Kidney glomerular epithelial cell (primary cell): ENCODE results near the gene CES1.
"Not testable (repeated sequence)": the region's sequence is repeated elsewhere in the genome, so short reads cannot be mapped to it uniquely, and the experiment has no call there.

Experiments
- DNase-seq: peaks from one replicate; lab custom pipeline; 2025; lab: John Stamatoyannopoulos, UW

CES1 gene

DNA sequence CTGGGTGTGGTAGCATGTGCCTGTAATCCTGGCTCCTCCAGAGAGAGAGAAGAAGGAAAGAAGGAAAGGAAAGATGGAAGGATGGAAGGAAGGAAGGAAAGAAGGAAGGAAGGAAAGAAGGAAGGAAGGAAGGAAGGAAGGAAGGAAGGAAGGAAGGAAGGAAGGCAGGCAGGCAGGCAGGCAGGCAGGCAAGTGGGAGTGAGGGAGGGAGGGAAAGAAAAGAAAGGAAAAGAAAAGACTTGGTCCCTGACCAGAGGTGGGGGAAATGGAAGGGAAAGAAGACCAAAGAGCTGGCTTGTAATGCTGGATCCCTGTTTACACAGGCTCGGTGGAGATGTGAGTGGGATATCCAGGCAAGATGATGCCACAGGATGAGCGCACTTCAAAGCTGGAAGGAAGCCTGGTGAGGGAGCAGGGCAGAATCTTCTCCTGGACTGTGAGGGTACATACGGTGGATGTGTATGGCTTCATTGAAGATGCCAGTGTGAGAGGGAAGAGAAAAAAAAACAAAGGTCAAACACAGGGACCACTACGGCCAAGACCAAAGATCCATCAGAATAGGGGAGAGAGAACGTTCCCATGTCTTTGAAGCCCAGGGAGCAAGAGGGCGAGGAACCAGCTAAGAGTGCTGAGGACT, 2.1 kb downstream of the CES1 start:
- no peak for DNase-seq

DNA sequence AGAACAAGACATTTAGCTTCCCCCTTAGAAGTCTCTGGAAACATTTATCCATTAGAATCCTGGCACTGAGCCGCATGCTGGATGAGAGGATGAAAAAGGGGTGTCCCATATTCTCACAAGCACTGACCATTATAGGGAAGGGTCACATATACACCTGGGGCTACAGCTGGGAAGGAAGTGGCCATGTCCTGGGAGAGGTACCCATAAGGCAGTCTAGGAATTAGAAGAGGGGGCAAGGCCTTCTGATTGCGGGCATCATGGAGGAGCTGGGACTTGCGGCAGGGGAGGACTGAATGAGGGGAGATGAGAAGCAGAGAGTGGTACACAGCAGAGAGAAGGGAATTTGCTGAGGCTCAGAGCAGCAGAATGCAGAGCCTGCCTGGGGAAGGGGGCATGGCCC, 3.7 kb downstream of the CES1 start:
- DNase-seq, result not testable (repeated sequence)

DNA sequence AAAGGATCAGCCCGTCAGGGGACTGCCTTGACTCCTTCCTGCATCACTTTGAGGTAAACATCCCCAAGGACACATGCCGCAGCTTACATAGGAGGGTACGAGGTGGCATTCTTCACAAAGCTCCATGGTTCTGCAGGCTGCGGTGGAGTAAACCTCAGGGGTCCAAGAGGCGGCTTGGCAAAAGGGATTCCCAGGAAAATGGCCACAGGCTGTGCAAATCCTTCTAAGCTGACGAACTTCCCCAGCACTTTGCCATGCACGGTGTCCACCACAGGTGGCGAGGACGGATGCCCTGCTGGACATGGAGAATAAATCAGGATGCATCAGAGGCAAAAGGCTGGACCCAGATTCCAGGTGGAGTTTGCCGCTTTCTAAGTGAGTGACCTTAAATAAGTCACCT, 4.2 kb downstream of the CES1 start:
- DNase-seq, result no peak

DNA sequence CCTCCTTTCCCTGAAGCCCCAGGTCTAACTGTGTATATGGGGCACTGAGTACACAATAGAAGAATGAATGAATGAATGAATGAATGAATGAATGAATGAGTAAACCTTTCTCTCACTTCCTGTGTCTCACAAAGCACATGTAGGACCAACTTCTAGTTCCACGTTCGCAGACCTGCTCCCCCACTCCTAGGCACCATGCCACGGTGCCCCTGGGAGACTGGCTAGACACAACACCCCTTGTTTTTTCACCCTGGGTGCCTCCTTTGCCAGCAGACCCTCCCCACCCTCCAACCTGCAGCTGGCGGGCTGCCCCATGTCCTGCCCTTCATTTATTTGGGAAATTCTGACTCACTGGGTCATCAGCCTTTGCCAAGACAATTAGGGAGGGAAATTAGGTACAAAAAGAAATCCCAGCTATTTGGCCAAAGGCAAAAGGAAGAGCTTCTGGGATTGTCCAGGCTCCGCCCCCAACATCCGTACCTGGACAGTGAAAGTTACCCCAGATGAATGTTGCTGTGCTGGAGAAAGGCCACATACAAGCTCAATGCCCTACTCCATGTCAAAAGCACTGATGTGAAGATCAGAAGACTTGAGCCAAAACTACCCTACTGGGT, 7.7 kb downstream of the CES1 start:
- no peak for DNase-seq

DNA sequence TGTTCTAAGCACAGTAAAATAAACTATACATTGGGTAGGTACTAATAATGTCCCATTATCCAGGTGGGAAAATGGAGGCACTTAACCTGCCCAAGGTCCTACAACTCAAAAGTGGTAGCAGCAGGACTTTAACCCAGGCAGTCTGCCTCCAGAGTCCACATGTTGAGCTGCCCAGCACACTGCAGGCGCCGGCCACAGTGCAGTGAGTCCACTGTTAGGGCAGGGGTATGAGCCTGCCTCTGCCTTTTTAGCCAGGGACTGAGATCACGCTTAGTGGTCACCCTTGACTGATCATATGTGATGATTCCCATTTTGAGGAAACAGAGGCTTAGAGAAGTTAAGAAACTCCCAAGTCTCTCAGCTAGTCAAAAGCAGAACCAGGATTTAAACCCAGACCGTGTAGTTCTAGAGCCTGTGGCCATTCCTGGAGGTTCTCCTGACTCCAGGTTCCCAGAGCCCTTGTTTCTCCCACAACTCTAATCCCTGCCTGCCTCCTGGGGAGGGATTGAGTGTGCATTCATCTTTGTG, 8.4 kb downstream of the CES1 start:
- DNase-seq, result no peak

DNA sequence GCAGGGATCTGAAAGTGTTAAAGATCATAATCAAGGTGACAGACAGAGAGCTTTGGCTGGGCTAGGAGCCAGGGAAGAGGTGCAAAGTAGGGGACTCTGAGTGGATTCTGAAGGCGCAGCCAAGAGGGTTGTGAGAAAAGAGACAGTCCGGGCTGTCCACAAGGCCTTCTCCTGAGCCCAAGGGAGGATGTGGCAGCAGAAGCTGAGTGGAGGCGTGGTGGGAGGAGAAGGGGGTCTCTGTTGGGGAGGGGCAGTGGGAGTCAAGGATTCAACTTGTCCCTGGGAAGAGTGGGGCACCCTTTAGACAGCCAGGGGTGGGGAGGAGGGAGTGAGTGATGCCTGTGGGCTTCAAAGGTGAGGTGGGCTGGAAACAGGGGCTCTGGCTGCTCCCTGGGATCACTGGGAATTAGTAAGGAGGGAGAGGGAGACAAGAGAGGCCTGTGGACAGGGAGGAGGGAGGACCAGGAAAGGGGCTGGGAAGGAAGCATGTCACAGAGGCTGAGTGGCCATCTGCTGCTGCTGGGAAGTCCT, 10.6 kb downstream of the CES1 start:
- DNase-seq, result no peak

DNA sequence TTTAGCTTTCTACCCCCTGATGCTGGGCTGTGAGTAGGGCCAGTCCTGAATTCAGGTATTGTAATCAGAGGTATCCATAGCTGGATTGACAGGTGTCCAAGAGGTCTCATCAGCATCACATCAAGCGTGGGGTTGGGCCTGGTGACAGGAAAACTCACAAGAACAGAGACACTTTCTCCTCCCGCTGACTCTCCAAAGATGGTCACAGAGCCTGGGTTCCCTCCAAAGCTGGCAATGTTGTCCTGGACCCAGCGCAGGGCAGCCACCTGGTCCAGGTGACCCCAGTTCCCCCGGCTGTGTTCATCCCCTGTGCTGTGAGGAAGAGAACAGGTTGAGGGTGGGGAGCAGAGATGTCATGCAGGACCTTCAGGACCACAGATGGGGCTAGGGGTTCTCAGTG, 11.7 kb downstream of the CES1 start:
- no peak for DNase-seq

DNA sequence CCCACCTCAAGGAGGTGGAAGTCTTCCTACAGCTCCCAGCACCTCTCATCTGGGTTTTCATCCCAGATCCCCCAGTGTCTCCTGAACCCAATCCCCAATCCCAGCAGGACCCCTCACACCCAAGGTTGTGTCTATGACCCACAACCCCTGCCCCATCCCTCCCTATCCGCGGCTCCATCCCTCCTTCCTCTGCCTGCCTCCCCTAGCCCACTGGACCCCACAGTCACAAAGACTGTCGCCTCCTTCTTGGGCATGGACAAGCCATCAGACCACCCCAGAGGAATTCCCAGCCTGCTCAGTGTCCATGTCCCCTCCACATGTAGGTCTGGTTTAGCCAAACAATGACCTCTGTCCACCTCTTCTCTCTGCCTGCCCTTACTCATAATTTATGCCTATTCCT, 12.3 kb downstream of the CES1 start:
- DNase-seq, result no peak

DNA sequence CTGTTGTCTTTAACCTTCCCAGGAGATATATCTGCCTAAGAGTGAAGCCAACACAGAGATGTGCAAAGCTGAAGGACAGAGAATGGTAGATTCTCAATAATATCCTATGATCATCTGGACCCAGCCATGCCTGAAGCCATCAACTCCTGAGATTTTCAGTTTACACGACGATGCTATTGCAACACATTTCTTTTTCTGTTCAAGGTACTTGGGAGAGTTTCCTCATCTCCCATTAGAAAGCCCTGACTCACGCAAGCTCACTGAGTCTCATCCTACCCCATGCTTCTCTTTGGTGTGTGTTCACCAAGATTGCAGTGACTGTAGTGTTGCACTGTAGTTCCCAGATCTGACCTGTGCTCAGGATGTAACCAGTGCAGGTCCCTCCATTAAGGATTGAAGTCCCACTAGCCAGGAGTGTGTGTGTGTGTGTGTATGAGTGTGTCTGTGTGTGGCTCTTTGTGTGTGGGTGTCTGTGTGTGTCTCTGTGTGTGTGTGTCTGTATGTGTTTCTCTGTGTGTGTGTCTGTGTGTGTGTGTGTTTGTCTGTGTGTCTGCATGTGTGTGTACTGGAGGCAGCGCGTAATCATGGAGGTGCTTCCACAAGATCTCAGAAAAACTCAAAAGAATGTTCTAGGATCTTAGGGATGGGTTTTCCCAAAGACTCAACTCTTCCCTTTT, 15.5 kb downstream of the CES1 start:
- no peak for DNase-seq

DNA sequence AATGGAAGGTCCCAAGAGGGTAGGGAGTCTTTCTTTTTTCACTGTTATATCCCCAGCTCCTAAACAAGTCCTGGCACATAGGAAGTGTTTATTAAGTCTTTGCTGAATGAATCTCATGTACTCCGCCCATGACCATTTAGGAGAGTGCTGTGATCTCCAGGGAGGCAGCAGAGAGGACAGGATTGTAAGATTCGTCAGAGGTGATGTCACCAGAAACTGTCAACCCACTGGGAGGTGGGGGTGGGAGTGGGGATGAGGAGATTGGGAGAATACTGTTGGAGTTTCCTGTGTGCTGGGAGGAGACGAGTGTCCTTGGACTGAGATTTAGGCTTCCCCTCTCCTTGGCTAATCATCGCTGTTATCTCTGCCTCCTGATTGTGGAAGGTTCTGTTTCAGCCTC, 16.7 kb downstream of the CES1 start:
- not testable (repeated sequence) for DNase-seq

DNA sequence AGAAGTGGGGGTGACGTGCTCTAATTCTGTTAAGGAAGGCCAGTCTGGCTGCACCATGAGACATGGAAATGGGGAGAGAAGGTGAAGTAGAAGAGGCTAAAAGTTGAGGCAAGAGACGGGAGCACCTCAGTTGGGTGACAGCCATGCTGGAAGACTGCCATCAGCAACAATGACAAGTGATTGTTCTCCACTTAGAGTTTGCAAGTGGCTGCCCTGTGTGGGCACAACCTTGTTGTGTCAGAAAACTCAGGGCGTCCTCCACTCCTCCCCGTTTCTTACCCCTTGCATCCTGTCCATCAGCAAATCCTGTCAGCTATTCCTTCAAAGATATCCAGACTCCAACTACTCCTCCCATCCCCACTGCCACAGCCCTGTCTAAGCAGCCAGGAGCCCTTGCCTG, 17.6 kb downstream of the CES1 start:
- DNase-seq, result no peak

DNA sequence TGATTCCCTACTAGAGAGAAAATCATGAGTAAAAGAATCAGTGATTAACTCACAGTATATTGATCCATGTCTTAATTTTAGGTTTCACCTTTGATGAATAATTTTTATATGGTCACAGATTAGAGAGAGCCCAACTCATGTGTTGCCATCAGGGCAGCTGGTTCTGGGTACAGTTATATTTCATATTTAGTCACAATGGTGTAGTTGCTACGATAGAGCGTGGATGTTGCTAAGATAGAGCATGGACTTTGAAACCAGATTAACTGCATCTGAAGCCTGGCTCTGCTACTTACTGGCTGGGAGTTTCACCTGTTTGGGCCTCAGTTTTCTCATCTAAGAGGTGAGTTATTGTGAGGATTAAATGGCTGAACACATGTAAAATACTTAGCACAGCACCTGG, 18.7 kb downstream of the CES1 start:
- not testable (repeated sequence) for DNase-seq

DNA sequence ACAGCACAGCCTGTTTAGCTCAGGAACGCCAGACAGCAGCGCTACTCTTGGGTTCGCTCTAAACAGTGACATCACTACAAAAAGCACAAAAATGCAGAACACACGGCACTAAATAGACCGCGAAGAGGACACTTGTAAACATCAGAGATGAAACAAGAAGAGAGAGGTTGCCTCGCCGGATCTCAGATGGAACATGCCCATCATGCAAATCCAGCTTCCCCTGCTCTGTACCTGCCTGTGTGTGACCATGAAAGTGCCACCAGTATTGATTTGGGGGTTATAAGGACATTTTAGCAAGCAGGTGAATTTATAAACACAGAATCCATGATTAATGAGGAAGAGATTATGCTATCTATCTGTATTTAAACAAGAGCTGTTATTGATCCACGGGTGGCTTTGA, 19.2 kb downstream of the CES1 start:
- DNase-seq, result not testable (repeated sequence)

DNA sequence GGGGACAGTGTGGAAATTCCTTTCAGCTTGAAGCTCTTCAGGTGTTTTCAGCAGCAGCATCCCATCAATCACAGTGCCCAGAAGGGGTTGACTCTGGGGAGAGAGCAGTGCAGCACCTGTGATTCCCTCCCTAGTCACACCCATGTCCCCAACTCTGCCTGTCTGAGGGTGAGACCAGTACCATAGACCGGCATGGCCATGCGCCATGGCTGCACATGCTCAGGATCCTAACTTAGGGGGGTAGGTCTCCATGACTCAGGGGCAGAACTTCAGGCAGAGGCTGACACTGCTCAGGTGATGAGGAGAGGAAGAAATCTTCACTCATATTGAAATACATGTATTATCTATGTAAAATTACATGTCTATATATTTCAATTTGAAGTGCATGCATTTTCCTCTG, 19.9 kb downstream of the CES1 start:
- no peak for DNase-seq

DNA sequence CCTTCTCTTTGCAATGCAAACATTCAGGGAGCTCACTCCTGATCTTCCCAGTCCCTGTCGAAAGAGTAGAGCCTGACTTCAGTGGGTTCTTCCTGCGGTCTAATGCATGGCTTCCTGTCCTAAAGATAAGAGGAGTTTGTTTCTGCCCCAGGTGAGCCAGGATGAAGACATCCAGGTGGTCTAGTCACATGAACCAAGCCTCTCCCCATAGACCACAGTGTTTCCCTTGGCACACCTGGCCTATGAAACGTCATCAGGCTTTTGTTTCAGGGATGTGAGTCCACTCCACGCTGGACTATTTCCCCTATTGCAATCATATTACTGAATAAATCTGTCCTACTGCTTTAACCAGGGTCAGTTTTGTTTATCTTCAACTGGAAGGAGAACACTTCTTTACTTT, 21.1 kb downstream of the CES1 start:
- no peak for DNase-seq

DNA sequence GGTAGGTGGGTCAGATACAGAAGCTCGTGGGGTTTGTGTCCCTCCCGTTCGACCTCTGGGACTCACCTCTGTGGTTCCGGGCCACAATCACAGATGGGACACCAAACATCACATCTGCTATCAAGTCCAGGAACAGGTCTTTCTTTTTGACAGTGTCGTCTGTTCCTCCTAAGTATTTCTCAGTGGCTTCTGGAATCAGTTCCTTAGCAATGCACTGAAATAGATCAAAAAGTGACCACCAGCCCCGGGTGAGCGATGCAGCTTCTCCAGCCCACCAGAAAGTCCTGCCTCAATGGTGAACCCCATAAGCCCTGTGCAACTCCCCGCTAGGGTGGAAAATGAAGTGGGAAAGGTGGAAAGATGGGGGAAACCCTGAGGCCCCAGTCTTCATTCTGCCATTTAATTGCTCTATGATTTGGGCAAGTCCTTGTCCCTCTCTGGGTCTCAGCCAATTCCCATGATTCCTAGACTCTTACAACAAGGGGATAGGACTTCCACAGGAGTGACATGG, 22.4 kb downstream of the CES1 start:
- no peak for DNase-seq

DNA sequence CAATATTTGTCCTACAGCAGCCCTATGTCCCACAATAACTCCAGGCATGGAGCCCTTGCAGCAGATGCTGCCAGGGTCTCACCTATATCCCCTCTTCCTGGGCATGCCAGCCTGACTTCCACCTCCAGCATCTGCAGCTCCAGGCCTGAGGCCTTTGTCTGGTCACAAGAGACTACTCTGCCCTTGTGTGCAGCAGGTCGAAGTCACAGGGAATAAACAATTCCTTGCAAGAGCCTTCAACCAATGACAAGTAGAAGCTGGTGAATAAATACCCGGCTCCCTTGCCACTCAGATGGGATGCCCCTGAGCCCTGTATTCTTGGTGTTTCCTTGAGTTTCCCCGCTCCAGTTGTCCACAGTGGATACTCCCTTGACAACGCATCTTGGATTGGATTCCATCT, 23.0 kb downstream of the CES1 start:
- DNase-seq, result no peak

DNA sequence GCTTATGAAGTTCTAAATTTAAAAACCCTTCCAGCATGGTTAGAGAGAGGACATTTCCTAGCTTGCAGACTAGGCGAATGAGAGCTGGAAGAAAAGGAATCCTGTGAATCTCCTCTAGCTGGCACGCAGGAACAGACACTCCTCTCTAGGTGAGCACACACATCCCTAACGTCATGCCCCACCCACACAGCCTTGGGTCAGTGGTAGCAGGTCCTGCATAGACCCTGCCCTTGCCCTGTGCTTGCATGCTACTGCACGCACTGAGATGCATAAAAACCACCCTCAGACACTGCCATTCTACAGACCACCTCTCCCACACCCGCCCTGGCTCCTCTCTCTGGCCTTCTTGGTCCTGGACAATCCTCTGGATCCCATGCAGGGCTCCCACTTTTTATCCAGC, 23.5 kb downstream of the CES1 start:
- DNase-seq, result no peak

DNA sequence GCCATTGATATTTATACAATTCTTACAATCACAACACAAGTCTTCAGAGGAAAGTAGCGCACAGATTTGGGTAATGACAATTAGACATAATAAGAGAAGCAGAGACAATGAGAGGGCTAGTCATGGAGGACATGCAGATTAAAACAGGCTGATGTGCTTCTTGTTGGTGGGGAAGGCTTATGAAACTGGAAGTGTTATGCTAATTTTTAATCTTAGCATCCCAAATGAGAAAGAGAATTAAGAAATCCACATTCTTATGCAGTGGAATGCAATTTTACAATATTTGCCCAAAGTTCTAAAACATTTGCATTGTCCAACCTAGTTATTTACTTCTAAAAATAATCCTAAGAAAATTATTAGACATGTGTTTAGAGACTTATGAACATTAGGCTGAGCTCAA, 24.6 kb downstream of the CES1 start:
- DNase-seq, result not testable (repeated sequence)

DNA sequence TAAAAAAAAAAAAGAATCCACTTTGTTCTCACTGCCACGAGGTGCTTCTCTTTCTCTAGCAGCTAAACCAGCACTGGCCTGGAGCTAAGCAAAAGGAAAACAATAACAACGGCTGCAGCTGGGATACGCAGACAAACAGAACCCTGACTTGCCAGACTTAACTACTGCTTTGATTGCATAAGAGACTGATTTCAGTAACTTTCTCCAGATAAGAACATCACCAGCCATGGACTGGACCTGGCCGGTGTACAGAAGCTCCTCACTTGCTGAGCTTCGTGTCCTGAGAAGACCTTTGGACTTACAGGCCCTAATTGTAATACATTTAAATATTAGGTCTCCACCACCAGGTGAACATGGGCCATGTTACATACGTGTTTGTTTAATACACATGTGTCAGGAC, 27.8 kb downstream of the CES1 start:
- not testable (repeated sequence) for DNase-seq

DNA sequence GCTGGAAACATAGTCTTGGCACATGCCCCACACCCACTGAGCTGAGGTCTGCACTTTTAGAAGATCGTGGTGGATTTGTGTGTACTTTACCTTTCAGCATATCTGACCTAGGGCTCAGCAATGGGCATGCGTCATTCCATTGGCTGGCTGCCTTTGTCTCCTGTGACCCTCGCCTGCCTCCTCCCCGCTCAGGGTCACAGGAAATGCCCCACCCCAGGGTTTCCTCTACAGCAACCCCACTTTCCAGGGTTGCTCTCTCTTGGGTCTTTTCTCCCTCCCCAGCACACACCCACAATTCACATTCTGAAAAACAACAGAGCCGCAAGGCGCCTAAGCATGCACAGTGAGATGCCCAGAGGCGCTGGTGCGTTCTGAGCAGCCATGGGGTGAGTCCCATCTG, 29.2 kb downstream of the CES1 start:
- DNase-seq, result not testable (repeated sequence)

DNA sequence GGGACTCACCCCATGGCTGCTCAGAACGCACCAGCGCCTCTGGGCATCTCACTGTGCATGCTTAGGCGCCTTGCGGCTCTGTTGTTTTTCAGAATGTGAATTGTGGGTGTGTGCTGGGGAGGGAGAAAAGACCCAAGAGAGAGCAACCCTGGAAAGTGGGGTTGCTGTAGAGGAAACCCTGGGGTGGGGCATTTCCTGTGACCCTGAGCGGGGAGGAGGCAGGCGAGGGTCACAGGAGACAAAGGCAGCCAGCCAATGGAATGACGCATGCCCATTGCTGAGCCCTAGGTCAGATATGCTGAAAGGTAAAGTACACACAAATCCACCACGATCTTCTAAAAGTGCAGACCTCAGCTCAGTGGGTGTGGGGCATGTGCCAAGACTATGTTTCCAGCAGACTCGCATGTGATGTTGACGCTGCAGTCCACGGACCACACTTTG, 39.9 kb downstream of the CES1 start:
- not testable (repeated sequence) for DNase-seq

DNA sequence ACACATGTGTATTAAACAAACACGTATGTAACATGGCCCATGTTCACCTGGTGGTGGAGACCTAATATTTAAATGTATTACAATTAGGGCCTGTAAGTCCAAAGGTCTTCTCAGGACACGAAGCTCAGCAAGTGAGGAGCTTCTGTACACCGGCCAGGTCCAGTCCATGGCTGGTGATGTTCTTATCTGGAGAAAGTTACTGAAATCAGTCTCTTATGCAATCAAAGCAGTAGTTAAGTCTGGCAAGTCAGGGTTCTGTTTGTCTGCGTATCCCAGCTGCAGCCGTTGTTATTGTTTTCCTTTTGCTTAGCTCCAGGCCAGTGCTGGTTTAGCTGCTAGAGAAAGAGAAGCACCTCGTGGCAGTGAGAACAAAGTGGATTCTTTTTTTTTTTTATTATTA, 41.4 kb downstream of the CES1 start:
- not testable (repeated sequence) for DNase-seq
